Measurements from ENCODE around the gene TMEM258. TPM values are rescaled to one million over a fixed set of nuclear protein-coding genes. Genes with fewer than 3 reads are reported as not detected.

The TMEM258 gene
- total and polyA plus RNA-seq, 4 donors = 43.9 to 229 (median 163) TPM

- no peaks in the 10 kb centered on the region for H3K27me3 ChIP-seq (ENCODE audit: control insufficient read depth in 3 of 3, insufficient read depth in 3 of 3, low read length in 2 of 3)
- H3K9me3 ChIP-seq (ENCODE audit: control insufficient read depth in 4 of 4, insufficient read depth in 3 of 4, low read length in 3 of 4) = no peaks in the 10 kb centered on the region
- peaks cover 0 to 26% (median 3%) of the 10 kb centered on the region in 5 donors for H3K4me1 ChIP-seq (ENCODE audit: control insufficient read depth in 5 of 5, insufficient read depth in 5 of 5, low read length in 5 of 5)
- H3K4me3 ChIP-seq = no peak overlapping the region
- H3K27ac ChIP-seq (ENCODE audit: low read depth in 1 of 2, low read length in 1 of 2) = no peak overlapping the region
- H3K36me3 ChIP-seq (ENCODE audit: control insufficient read depth in 4 of 4, insufficient read depth in 4 of 4, low read length in 4 of 4) = peaks cover 0 to 17% (median 9%) of the 10 kb centered on the region in 4 donors
- ATAC-seq (ENCODE audit: insufficient read depth, low FRiP score) (no peak), DNase-seq (no peak)
- 90 to 93% methylated on average over 4 of the region's 4 CpGs for WGBS, 2 donors
- TF ChIP-seq, protein P1, sequence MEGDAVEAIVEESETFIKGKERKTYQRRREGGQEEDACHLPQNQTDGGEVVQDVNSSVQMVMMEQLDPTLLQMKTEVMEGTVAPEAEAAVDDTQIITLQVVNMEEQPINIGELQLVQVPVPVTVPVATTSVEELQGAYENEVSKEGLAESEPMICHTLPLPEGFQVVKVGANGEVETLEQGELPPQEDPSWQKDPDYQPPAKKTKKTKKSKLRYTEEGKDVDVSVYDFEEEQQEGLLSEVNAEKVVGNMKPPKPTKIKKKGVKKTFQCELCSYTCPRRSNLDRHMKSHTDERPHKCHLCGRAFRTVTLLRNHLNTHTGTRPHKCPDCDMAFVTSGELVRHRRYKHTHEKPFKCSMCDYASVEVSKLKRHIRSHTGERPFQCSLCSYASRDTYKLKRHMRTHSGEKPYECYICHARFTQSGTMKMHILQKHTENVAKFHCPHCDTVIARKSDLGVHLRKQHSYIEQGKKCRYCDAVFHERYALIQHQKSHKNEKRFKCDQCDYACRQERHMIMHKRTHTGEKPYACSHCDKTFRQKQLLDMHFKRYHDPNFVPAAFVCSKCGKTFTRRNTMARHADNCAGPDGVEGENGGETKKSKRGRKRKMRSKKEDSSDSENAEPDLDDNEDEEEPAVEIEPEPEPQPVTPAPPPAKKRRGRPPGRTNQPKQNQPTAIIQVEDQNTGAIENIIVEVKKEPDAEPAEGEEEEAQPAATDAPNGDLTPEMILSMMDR (IDR thresholded peaks at IDR 0.05; ENCODE audit: control extremely low read depth, extremely low read depth) = no peak
- H3K9ac ChIP-seq (ENCODE audit: insufficient read depth in 1 of 2, low read length in 2 of 2) = no peak overlapping the region
These were observed 2.2 kb upstream of the TMEM258 start for GRCh38 chr11:61794579-61794978.

DNA sequence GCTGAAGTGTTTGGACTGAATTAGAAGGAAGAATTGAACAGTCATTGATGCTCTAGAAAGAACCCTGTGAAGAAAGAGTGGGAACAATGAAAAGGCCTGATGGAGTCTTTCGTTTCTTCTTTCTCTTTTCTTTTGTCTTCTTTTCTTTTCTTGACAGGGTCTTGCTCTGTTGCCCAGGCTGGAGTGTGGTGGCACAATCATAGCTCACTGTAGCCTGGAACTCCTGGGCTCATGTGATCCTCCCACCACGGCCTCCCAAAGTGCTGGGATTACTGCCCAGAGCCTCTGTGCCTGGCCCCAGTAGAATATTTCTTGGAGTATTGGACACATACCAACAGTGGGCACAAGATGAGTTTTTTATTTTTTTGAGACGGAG is 1.4 kb upstream of the TMEM258 start:
- DNase-seq (no peak), ATAC-seq (ENCODE audit: insufficient read depth, low FRiP score) (no peak)
- 69 to 71% methylated on average over 3 of the region's 3 CpGs for WGBS, 2 donors
- no peak overlapping the region for H3K9ac ChIP-seq (ENCODE audit: insufficient read depth in 1 of 2, low read length in 2 of 2)
- no peak overlapping the region for H3K27ac ChIP-seq (ENCODE audit: low read depth in 1 of 2, low read length in 1 of 2)
- TF ChIP-seq, protein P1 (IDR thresholded peaks at IDR 0.05; ENCODE audit: control extremely low read depth, extremely low read depth) = no peak
- H3K9me3 ChIP-seq (ENCODE audit: control insufficient read depth in 4 of 4, insufficient read depth in 3 of 4, low read length in 3 of 4) = no peaks in the 10 kb centered on the region
- H3K4me1 ChIP-seq (ENCODE audit: control insufficient read depth in 5 of 5, insufficient read depth in 5 of 5, low read length in 5 of 5) = peaks cover 0 to 26% (median 3%) of the 10 kb centered on the region in 5 donors
- peaks cover 5 to 24% (median 15%) of the 10 kb centered on the region in 4 donors for H3K36me3 ChIP-seq (ENCODE audit: control insufficient read depth in 4 of 4, insufficient read depth in 4 of 4, low read length in 4 of 4)
- H3K27me3 ChIP-seq (ENCODE audit: control insufficient read depth in 3 of 3, insufficient read depth in 3 of 3, low read length in 2 of 3) = no peaks in the 10 kb centered on the region
- H3K4me3 ChIP-seq = no peak overlapping the region

DNA sequence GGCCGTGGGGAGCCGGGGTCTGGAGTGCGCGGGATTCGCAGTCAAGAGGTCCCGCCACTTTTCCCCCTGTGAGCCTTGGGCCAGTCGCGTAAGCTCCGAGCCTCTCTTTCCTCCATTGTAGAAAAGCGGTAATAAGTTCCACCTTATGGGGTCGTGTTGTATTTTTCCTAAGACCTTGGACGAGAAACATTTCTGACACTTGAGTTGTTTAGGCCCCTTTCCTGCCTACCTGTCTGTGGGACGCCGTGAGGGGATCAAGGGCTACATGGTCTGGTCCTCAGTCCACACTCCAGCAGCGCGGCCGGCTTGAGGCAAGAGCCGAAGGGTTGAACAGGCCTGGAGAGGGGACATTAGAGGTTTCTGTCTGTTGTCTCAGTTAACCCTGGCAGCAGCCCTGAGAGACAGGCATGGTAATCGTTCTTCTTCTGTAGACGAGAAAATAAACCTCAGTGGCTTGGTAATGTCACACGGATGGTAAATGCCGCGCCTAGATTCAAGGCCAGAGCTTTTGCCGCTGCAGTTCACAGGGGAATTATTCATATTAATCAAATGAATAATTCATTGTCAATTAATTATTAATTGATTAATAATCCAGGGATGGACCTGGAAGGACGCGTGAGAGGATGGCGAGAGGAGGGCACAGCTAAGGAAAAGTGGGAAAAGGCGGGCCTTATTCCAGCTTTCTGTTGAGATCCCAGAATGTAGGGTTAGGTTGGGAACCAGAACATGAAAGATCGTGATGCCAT is 857 bp upstream of the TMEM258 start:
- TF ChIP-seq, protein P1 (IDR thresholded peaks at IDR 0.05; ENCODE audit: control extremely low read depth, extremely low read depth) = no peak
- Histone ChIP-seq H3K9me3 (ENCODE audit: control insufficient read depth in 4 of 4, insufficient read depth in 3 of 4, low read length in 3 of 4) (no peaks in the 10 kb centered on the region), H3K27ac (ENCODE audit: low read depth in 1 of 2, low read length in 1 of 2) (peak overlapping the region; percentile 94 to 97), H3K9ac (ENCODE audit: insufficient read depth in 1 of 2, low read length in 2 of 2) (peak overlapping the region; percentile 71 to 97), H3K36me3 (ENCODE audit: control insufficient read depth in 4 of 4, insufficient read depth in 4 of 4, low read length in 4 of 4) (peaks cover 6 to 28% (median 17%) of the 10 kb centered on the region in 4 donors), H3K4me3 (peak overlapping the region; percentile 80), H3K4me1 (ENCODE audit: control insufficient read depth in 5 of 5, insufficient read depth in 5 of 5, low read length in 5 of 5) (peaks cover 0 to 26% (median 3%) of the 10 kb centered on the region in 5 donors), H3K27me3 (ENCODE audit: control insufficient read depth in 3 of 3, insufficient read depth in 3 of 3, low read length in 2 of 3) (no peaks in the 10 kb centered on the region)
- 4 to 6% methylated on average over 29 of the region's 29 CpGs for WGBS, 2 donors
- ATAC-seq (ENCODE audit: insufficient read depth, low FRiP score) (no peak), DNase-seq (no peak)
